Measurements from ENCODE around the gene CCDC148.
"Not testable (repeated sequence)": the region's sequence is repeated elsewhere in the genome, so short reads cannot be mapped to it uniquely, and the experiment has no call there.

Gene CCDC148

DNA sequence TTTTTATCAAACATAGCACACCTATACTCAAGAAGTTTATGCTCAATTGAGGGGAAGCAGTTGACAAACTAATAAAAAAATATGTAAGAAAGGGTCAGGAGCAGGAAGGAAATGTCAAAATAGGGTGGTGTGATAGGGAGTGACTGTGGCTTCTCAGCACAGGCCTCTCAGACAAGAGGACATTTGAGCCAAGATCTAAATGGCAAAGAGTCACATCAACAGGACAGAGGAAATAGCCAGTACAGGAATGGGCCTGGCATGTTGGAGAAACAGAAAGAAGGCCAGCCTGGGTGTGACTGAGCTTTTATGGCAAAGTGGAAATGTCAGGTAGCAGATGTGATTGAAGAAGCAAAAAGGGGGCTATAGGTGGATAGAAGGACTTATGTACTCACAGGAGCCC is 117.0 kb downstream of the CCDC148 start:
- DNase-seq (ENCODE audit: low read depth in 1 of 2, low spot score in 1 of 2): no peak
- TF ChIP-seq SPI1 (IDR thresholded peaks at IDR 0.05; ENCODE audit: borderline replicate concordance, low read depth) (no peak), REST (IDR thresholded peaks at IDR 0.05; ENCODE audit: insufficient replicate concordance, low read depth) (no peak), GABPA (IDR thresholded peaks at IDR 0.05; ENCODE audit: low read depth) (no peak), POLR2AphosphoS5 (IDR thresholded peaks at IDR 0.05; ENCODE audit: low read depth) (no peak)
- TF ChIP-seq, protein P1, sequence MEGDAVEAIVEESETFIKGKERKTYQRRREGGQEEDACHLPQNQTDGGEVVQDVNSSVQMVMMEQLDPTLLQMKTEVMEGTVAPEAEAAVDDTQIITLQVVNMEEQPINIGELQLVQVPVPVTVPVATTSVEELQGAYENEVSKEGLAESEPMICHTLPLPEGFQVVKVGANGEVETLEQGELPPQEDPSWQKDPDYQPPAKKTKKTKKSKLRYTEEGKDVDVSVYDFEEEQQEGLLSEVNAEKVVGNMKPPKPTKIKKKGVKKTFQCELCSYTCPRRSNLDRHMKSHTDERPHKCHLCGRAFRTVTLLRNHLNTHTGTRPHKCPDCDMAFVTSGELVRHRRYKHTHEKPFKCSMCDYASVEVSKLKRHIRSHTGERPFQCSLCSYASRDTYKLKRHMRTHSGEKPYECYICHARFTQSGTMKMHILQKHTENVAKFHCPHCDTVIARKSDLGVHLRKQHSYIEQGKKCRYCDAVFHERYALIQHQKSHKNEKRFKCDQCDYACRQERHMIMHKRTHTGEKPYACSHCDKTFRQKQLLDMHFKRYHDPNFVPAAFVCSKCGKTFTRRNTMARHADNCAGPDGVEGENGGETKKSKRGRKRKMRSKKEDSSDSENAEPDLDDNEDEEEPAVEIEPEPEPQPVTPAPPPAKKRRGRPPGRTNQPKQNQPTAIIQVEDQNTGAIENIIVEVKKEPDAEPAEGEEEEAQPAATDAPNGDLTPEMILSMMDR (IDR thresholded peaks at IDR 0.05; ENCODE audit: insufficient read depth, low read length): no peak
- Histone ChIP-seq H3K27me3 (ENCODE audit: insufficient read depth, poor library complexity, severe bottlenecking) (no peaks in the 10 kb centered on the region), H3K4me3 (replicated peaks; ENCODE audit: insufficient read depth, low read length) (no peak overlapping the region), H3K27ac (replicated peaks) (no peak overlapping the region)

GRCh38 chr2:158337018-158337417 is 119.5 kb downstream of the CCDC148 start:
- Histone ChIP-seq H3K27ac (replicated peaks) (no peak overlapping the region), H3K27me3 (ENCODE audit: insufficient read depth, poor library complexity, severe bottlenecking) (no peaks in the 10 kb centered on the region), H3K4me3 (replicated peaks; ENCODE audit: insufficient read depth, low read length) (no peak overlapping the region)
- no peak for DNase-seq (ENCODE audit: low read depth in 1 of 2, low spot score in 1 of 2)
- no peak for TF ChIP-seq SPI1 (IDR thresholded peaks at IDR 0.05; ENCODE audit: borderline replicate concordance, low read depth)
- TF ChIP-seq POLR2AphosphoS5 (IDR thresholded peaks at IDR 0.05; ENCODE audit: low read depth): no peak
- TF ChIP-seq, protein P1 (IDR thresholded peaks at IDR 0.05; ENCODE audit: insufficient read depth, low read length): no peak
- no peak for TF ChIP-seq REST (IDR thresholded peaks at IDR 0.05; ENCODE audit: insufficient replicate concordance, low read depth)
- no peak for TF ChIP-seq GABPA (IDR thresholded peaks at IDR 0.05; ENCODE audit: low read depth)

DNA sequence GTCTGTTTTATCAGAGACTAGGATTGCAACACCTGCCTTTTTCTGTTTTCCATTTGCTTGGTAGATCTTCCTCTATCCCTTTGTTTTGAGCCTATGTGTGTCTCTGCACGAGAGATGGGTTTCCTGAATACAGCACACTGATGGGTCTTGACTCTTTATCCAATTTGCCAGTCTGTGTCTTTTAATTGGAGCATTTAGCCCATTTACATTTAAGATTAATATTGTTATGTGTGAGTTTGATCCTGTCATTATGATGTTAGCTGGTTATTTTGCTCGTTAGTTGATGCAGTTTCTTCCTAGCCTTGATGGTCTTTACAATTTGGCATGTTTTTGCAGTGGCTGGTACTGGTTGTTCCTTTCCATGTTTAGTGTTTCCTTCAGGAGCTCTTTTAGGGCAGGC is 124.8 kb downstream of the CCDC148 start:
- H3K27ac ChIP-seq (replicated peaks); H3K27me3 ChIP-seq (ENCODE audit: insufficient read depth, poor library complexity, severe bottlenecking): not testable (repeated sequence)

GRCh38 chr2:158325782-158326340 is 130.7 kb downstream of the CCDC148 start:
- no peak for DNase-seq (ENCODE audit: low read depth in 1 of 2, low spot score in 1 of 2)
- no peak overlapping the region for H3K4me3 ChIP-seq (replicated peaks; ENCODE audit: insufficient read depth, low read length)
- TF ChIP-seq, protein P1 (IDR thresholded peaks at IDR 0.05; ENCODE audit: insufficient read depth, low read length): no peak
- TF ChIP-seq GABPA (IDR thresholded peaks at IDR 0.05; ENCODE audit: low read depth) (no peak), POLR2AphosphoS5 (IDR thresholded peaks at IDR 0.05; ENCODE audit: low read depth) (no peak), REST (IDR thresholded peaks at IDR 0.05; ENCODE audit: insufficient replicate concordance, low read depth) (no peak), SPI1 (IDR thresholded peaks at IDR 0.05; ENCODE audit: borderline replicate concordance, low read depth) (no peak)
- H3K27me3 ChIP-seq (ENCODE audit: insufficient read depth, poor library complexity, severe bottlenecking): no peaks in the 10 kb centered on the region
- no peak overlapping the region for H3K27ac ChIP-seq (replicated peaks)

More for the DNA sequence above, 124.8 kb downstream of the CCDC148 start:
- not testable (repeated sequence) for DNase-seq (ENCODE audit: low read depth in 1 of 2, low spot score in 1 of 2); H3K4me3 ChIP-seq (replicated peaks; ENCODE audit: insufficient read depth, low read length)

Data from HL-60 (cell line).